Gastroesophageal sphincter (tissue), 3 donors: ENCODE measurements around the gene TUBA3C.

Experiments used
- CTCF ChIP-seq, 4 experiments: fragments of 200-600 bp in 2 of 4; fragments of 450-650 bp in 2 of 4; sonication (generic) in 1 of 4; IDR thresholded peaks; one replicate each; pipeline ENCODE4 v1.5.1; 2017 to 2019; ENCODE audit warnings: antibody characterized with exemption in 4 of 4, mild to moderate bottlenecking in 2 of 4, moderate library complexity in 2 of 4
- EP300 ChIP-seq: sonication (generic); formaldehyde crosslinking; IDR thresholded peaks from one replicate; pipeline ENCODE4 v1.6.1; 2017; ENCODE audit warnings: antibody characterized with exemption, mild to moderate bottlenecking
- POLR2A ChIP-seq, 2 donors: fragments of 450-650 bp; IDR thresholded peaks; one replicate each; pipeline ENCODE4 v1.6.1; 2017; ENCODE audit warnings: antibody characterized with exemption in 2 of 2, mild to moderate bottlenecking in 2 of 2, moderate library complexity in 1 of 2
- POLR2AphosphoS5 ChIP-seq: sonication (generic); formaldehyde crosslinking; IDR thresholded peaks from one replicate; pipeline ENCODE4 v1.6.1; 2017; ENCODE audit warnings: antibody characterized with exemption

GRCh38 chr13:19171563-19171962 lies 10.1 kb downstream of the TUBA3C start:
- TF ChIP-seq CTCF (IDR thresholded peaks at IDR 0.05) (no peak), POLR2AphosphoS5 (no peak), POLR2A (IDR thresholded peaks at IDR 0.05) (no peak), EP300 (no peak)
